ENCODE measurements around the gene LTBR. TPM values are rescaled to one million over a fixed set of nuclear protein-coding genes. Genes with fewer than 3 reads are reported as not detected.

Gene LTBR
- total RNA-seq, 1 experiment from 2014 or later = 194 TPM

GRCh38 chr12:6356374-6356820 is 27.6 kb upstream of the LTBR start:
- intact Hi-C loops (cut with micrococcal nuclease; ENCODE audit: unreplicated experiment) = no loop called here
- ChIA-PET CTCF (interaction anchor here (0.6 to 1.9 kb wide), 6 partner anchors 14 to 424 kb away, joined by 3 to 16 read pairs (median 8); partner anchors contain the start of genes SCNN1A and TNFRSF1A), POLR2A (interaction anchor here (0.6 to 2.7 kb wide), 3 partner anchors 15 to 121 kb away, joined by 3 to 14 read pairs (median 6); no protein-coding TSS in a partner anchor)
- DNase-seq = no peak
- Mint-ChIP-seq H3K36me3 (ENCODE audit: insufficient read depth, unreplicated experiment) (peaks cover 5% of the 10 kb centered on the region), H3K4me1 (ENCODE audit: low read depth, unreplicated experiment) (peaks cover 8% of the 10 kb centered on the region), H3K9me3 (ENCODE audit: unreplicated experiment) (no peaks in the 10 kb centered on the region), H3K27me3 (ENCODE audit: insufficient read depth, unreplicated experiment) (no peaks in the 10 kb centered on the region), H3K4me3 (ENCODE audit: unreplicated experiment) (no peak overlapping the region), H3K27ac (ENCODE audit: unreplicated experiment) (no peak overlapping the region)
- Histone ChIP-seq H3K4me3 (ENCODE audit: low read depth, low read length) (no peak overlapping the region), H3K9me3 (no peaks in the 10 kb centered on the region), H3K4me1 (peaks cover 10% of the 10 kb centered on the region), H3K36me3 (ENCODE audit: control insufficient read depth, insufficient read depth, low read length) (no peaks in the 10 kb centered on the region), H3K27me3 (replicated peaks; ENCODE audit: control insufficient read depth, insufficient read depth, low read length) (no peaks in the 10 kb centered on the region)
- BruUV-seq (replicated peaks) = no TSS peak
- no peak for TF ChIP-seq CTCF (IDR thresholded peaks at IDR 0.05; ENCODE audit: insufficient read depth in 1 of 2, low read depth in 1 of 2, low read length in 1 of 2, severe bottlenecking in 1 of 2, unreplicated experiment in 1 of 2)

- no peak overlapping the region for H3K4me3 ChIP-seq (ENCODE audit: low read depth, low read length)
- no peak for DNase-seq
- Mint-ChIP-seq H3K27ac (ENCODE audit: unreplicated experiment) (no peak overlapping the region), H3K4me1 (ENCODE audit: low read depth, unreplicated experiment) (peaks cover 16% of the 10 kb centered on the region), H3K27me3 (ENCODE audit: insufficient read depth, unreplicated experiment) (no peaks in the 10 kb centered on the region), H3K4me3 (ENCODE audit: unreplicated experiment) (no peak overlapping the region), H3K36me3 (ENCODE audit: insufficient read depth, unreplicated experiment) (peaks cover 22% of the 10 kb centered on the region), H3K9me3 (ENCODE audit: unreplicated experiment) (no peaks in the 10 kb centered on the region)
- H3K36me3 ChIP-seq (ENCODE audit: control insufficient read depth, insufficient read depth, low read length) = no peaks in the 10 kb centered on the region
- ChIA-PET CTCF (interaction anchor here (1.7 kb wide), 1 partner anchor 22 kb away, joined by 4 read pairs; no protein-coding TSS in a partner anchor), POLR2A (interaction anchor here (0.7 to 1.0 kb wide), 2 partner anchors 12 to 22 kb away, joined by 3 read pairs; no protein-coding TSS in a partner anchor)
- TF ChIP-seq CTCF (IDR thresholded peaks at IDR 0.05; ENCODE audit: insufficient read depth in 1 of 2, low read depth in 1 of 2, low read length in 1 of 2, severe bottlenecking in 1 of 2, unreplicated experiment in 1 of 2) = no peak
- intact Hi-C loops (cut with micrococcal nuclease; ENCODE audit: unreplicated experiment) = no loop called here
- H3K27me3 ChIP-seq (replicated peaks; ENCODE audit: control insufficient read depth, insufficient read depth, low read length) = no peaks in the 10 kb centered on the region
- peaks cover 10% of the 10 kb centered on the region for H3K4me1 ChIP-seq
- no TSS peak for BruUV-seq (replicated peaks)
- no peaks in the 10 kb centered on the region for H3K9me3 ChIP-seq
These were observed 25.1 kb upstream of the LTBR start for GRCh38 chr12:6358881-6359280.

GRCh38 chr12:6360080-6360571 is 23.8 kb upstream of the LTBR start:
- Mint-ChIP-seq H3K27me3 (ENCODE audit: insufficient read depth, unreplicated experiment) (no peaks in the 10 kb centered on the region), H3K27ac (ENCODE audit: unreplicated experiment) (peak overlapping the region; percentile 46), H3K4me3 (ENCODE audit: unreplicated experiment) (no peak overlapping the region), H3K9me3 (ENCODE audit: unreplicated experiment) (no peaks in the 10 kb centered on the region), H3K4me1 (ENCODE audit: low read depth, unreplicated experiment) (peaks cover 16% of the 10 kb centered on the region), H3K36me3 (ENCODE audit: insufficient read depth, unreplicated experiment) (peaks cover 28% of the 10 kb centered on the region)
- H3K4me1 ChIP-seq = peaks cover 13% of the 10 kb centered on the region
- no peak for DNase-seq
- intact Hi-C loops (cut with micrococcal nuclease; ENCODE audit: unreplicated experiment) = no loop called here
- no peaks in the 10 kb centered on the region for H3K27me3 ChIP-seq (replicated peaks; ENCODE audit: control insufficient read depth, insufficient read depth, low read length)
- no peak for TF ChIP-seq CTCF (IDR thresholded peaks at IDR 0.05; ENCODE audit: insufficient read depth in 1 of 2, low read depth in 1 of 2, low read length in 1 of 2, severe bottlenecking in 1 of 2, unreplicated experiment in 1 of 2)
- H3K4me3 ChIP-seq (ENCODE audit: low read depth, low read length) = no peak overlapping the region
- no peaks in the 10 kb centered on the region for H3K9me3 ChIP-seq
- POLR2A ChIA-PET = interaction anchor here (0.9 kb wide), 1 partner anchor 23 kb away, joined by 3 read pairs; no protein-coding TSS in a partner anchor
- BruUV-seq (replicated peaks) = no TSS peak
- no peaks in the 10 kb centered on the region for H3K36me3 ChIP-seq (ENCODE audit: control insufficient read depth, insufficient read depth, low read length)
- CTCF ChIA-PET = interaction anchor here (1.7 kb wide), 1 partner anchor 24 kb away, joined by 4 read pairs; no protein-coding TSS in a partner anchor

All from Caco-2 (cell line).